Stimulated activated CD8-positive, alpha-beta memory T cell treated with anti-CD3 and anti-CD28 coated beads, Interleukin-4, amount 100 ng/mL, for 48 hours (primary cell): Measurements from ENCODE around the gene SCNN1G.
"Not testable (repeated sequence)": the region's sequence is repeated elsewhere in the genome, so short reads cannot be mapped to it uniquely, and the experiment has no call there.

Experiments
- DNase-seq: peaks from one replicate; pipeline ENCODE4 v3.0.0-alpha.2; 2020

The SCNN1G gene

GRCh38 chr16:23207485-23207884 is 24.9 kb downstream of the SCNN1G start:
- DNase-seq, result no peak

GRCh38 chr16:23209606-23210005 is 27.1 kb downstream of the SCNN1G start:
- DNase-seq, result no peak

- DNase-seq, result no peak
These were observed 31.3 kb downstream of the SCNN1G start for GRCh38 chr16:23213831-23214230.

- no peak for DNase-seq
These were observed 32.3 kb downstream of the SCNN1G start for GRCh38 chr16:23214796-23215195.

- DNase-seq, result no peak
These were observed 32.9 kb downstream of the SCNN1G start for GRCh38 chr16:23215435-23215834.

- no peak for DNase-seq
These were observed 34.2 kb downstream of the SCNN1G start for GRCh38 chr16:23216658-23217246.

- no peak for DNase-seq
These were observed 35.1 kb downstream of the SCNN1G start for GRCh38 chr16:23217646-23218045.

GRCh38 chr16:23222929-23223328 is 40.4 kb downstream of the SCNN1G start:
- no peak for DNase-seq

GRCh38 chr16:23223368-23223767 is 40.8 kb downstream of the SCNN1G start:
- no peak for DNase-seq

GRCh38 chr16:23225109-23225508 is 42.6 kb downstream of the SCNN1G start:
- no peak for DNase-seq

GRCh38 chr16:23225634-23226033 is 43.1 kb downstream of the SCNN1G start:
- no peak for DNase-seq

GRCh38 chr16:23227529-23227928 is 45.0 kb downstream of the SCNN1G start:
- no peak for DNase-seq

GRCh38 chr16:23229714-23230113 is 47.2 kb downstream of the SCNN1G start:
- DNase-seq, result no peak

- no peak for DNase-seq
These were observed 50.3 kb downstream of the SCNN1G start for GRCh38 chr16:23232806-23233205.

- DNase-seq, result no peak
These were observed 52.6 kb downstream of the SCNN1G start for GRCh38 chr16:23235176-23235575.

- no peak for DNase-seq
These were observed 54.4 kb downstream of the SCNN1G start for GRCh38 chr16:23236983-23237382.

GRCh38 chr16:23240994-23241393 is 58.4 kb downstream of the SCNN1G start:
- no peak for DNase-seq

- no peak for DNase-seq
These were observed 61.6 kb downstream of the SCNN1G start for GRCh38 chr16:23244122-23244521.

GRCh38 chr16:23245268-23245667 is 62.7 kb downstream of the SCNN1G start:
- no peak for DNase-seq

GRCh38 chr16:23248261-23249194 is 66.0 kb downstream of the SCNN1G start:
- DNase-seq, result no peak

- DNase-seq, result no peak
These were observed 67.3 kb downstream of the SCNN1G start for GRCh38 chr16:23249830-23250229.

GRCh38 chr16:23252310-23252709 is 69.8 kb downstream of the SCNN1G start:
- no peak for DNase-seq

- not testable (repeated sequence) for DNase-seq
These were observed 71.1 kb downstream of the SCNN1G start for GRCh38 chr16:23253650-23254049.

GRCh38 chr16:23254338-23254737 is 71.8 kb downstream of the SCNN1G start:
- no peak for DNase-seq
